GM21576 (cell line): ENCODE results near the gene CCDC192.

Source experiments
- ATAC-seq: cut with Tn5 transposase; IDR thresholded peaks from one replicate; pipeline ENCODE4 v1.9.1; 2021; ENCODE audit warnings: mild to moderate bottlenecking, moderate library complexity; ENCODE audit not compliant: unreplicated experiment

The CCDC192 gene

DNA sequence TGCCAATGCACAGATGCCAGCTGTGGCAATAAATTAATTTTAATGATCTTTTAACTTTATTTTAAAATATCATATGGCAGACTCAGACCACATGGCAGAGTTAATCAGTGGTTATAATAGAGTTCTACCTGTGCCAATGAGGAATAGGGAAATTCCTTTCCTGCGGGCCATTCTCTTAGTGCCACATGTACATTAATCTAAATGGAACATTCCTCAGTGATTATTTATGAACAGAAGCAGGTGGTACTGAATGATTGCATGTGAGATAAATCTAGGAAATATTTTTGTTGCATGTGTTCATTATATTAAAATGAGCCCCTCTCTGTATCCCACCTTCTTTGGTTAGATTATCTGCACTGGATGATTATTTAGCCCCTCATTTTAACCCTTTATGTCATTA, 102.3 kb downstream of the CCDC192 start:
- ATAC-seq = no peak

DNA sequence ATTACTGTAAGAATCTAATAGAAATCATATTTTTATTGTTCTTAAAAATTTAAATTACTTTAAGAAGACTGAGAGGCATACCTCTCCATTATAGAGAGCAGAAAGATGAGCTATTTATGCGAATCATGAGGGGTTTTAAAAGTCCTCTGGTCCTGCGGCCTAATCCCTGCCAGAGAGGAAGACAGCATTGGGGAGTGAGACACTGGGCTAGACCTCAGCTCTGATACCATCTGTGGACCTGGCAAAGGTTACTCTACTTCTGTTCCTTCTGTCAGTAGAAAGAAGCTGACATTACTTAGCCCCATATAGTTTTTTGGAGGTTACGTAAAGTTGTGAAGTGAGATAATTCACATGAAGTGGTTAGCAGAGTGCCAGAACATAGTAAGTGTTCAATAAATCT, 103.6 kb downstream of the CCDC192 start:
- ATAC-seq = no peak

DNA sequence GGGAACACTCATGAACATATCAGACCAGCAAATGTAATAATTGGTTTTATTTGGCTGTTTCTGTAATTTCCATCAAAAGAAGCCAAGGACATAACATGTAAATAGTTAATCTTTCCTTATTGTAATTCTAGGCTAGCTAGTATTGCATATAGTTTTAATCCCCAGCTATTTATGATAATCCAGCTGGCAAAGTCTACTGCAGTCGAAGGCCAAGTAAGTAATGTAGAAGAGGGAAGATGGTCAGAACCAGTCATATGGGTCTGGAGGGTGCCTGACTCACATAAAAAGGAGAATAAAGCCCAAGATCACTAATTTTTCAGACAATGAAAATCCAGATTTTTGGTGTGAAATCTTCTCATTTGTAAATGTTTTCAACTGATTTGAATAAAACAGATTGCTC, 106.3 kb downstream of the CCDC192 start:
- no peak for ATAC-seq

DNA sequence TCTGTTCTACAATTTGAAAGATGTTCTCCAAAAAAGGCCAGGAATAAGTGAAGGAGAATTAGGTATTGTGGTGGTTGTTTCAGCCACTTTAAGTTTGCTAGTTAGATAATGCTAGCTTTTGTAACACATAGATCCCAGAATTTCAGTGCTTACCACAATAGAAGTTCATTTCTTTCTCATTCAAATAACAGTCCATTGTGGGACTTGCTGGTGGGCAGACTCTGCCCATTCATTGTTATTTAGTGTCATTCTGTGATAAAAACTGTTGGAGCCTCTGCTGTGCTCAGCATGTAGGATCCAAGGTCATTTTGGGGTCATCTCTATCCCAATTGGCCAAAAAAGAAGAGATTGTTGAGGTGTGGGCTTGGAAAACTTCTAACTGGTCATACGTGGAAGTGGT, 106.8 kb downstream of the CCDC192 start:
- no peak for ATAC-seq

DNA sequence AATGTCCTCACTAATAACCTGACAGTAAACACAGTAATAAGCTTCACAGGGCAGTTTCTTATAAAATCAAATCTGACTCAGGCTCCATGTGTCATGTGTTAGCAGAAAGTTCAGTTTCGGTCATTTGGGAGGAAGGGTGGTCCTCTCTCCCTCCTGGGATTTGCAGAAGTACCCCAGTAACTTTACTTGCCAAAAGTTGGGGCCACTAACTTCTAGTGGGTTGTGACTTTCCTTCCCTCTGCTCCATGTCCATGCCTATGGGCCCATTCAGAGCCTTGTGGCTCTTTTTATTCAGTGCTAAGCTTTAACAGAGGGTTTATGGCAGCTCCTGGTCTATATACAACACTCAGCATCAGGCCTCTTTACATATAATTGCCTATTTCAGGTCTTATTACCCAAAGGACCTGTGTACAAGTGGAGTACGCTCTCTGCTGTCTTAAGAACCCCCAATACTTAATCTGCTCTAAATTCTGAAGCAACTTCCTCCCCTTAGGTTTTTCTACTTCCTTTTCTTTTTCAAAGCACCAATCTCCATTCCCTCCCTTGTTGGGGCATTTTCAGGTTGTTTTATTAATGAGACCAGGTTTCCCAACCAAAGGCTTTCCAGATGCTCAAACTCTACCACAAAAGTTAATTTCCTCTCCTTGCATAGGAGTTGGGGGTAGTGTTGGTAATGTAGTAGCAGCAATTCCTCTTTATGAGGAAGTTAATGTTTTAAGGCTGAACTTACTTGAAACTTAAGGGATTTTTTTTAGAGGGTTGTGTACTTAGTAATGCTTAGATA, 107.7 kb downstream of the CCDC192 start:
- no peak for ATAC-seq

DNA sequence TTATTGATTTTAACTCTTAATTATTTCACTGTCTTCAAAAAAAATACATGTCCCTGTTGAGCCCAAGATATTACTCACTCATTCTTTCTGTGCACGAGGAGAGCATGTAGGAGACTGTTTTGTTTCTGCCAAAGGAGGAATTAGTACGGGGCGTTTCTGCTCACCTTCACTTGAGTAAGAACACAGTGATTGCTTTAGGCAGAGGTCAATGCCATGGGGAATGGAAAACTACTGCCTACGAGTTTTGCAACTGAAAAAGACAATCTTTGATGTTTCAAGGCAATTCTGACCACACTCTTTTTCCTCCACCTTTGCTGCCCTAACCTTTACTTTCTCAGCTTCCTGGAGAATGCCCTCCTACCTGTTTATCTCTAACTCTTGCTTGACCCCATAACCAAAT, 109.4 kb downstream of the CCDC192 start:
- ATAC-seq = no peak

DNA sequence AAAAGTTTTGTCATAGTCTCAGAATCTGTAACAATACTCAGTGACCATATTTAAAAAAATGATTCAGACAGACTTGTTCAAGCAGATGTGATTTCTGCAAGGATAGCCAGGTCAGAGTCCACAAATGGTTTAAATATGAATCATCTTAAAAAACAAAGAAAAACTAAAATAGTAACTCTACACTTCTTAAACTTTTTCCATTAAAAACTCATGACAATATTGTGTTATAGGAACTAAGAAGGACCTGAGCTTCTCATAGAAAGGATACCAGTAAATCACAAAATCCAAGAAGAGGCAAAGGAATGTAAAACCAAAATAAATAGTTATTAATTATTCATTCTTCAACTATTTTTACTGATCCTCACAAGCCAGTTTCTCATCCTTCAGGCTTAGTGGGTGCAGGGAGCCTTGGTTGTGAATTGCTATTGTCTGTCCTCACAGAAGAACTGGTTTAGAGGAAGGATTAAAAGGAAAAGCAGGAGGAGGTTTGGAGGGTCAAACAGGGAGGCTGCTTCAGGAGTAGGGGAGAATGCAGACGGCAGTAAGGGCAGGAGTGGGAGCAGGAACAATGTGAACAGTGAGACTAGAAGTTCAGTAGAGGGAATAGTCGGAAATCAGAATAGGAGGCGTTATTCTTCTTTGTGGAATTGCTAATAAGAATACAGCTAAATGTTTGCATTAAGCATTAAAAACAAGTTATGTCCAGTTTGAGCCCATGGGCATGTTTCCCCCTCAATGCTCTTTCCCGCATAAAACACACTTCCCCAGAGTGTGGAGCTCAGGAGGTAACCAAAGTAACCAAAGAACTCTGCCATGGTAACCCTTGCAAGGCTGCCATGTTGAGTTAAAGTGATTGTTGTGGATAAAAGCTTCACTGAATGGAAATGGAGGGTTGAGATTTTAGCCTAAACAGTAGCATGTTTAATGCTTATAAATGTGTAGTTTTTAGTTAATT, 110.7 kb downstream of the CCDC192 start:
- ATAC-seq = no peak

DNA sequence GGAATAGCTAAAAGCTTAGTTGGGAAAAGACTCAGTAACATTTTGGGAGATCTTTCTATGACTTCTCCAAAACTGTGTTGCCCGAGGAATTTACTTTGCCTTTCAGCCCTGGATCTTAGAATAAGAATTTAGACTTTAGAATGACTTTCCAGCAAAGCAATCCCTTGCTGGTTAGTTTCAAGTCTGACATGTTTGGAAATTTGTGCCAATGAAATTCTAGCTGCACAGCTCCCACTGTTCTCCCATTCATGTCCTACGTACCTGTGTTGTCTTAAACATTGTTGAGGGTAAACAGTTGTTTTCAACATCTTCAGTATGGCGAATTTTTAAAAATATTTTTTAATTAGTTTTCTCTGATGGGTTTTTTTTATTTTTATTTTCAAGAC, 111.4 kb downstream of the CCDC192 start:
- ATAC-seq = no peak

DNA sequence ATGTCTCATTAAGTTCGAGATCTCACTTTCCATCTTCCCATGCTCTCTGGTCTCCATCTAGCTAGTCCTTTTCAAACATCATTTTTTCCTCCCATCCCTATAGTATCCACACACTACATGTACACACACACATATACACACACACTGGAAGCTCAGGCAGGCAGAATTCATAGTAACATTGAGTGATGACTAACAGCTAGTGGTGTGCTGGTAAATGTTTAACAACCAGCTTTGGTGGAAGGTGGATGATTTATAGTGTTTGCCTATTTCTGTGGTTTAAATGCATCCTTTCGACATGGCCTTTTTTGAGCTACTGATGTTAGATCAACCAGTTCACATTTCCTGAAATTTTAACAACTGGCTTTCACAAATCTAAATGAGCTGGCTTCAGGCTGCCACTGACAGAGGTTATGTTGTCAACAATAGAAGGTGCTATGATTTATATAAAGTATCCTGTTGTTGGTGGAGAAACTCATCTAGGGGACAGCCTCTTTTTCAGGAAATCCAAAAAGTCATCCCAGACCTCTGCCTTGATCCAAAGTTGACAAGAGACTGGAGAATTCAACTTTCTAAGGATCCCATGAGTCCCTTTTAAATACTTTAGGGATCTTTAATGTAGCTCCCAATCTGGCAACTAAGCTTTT, 117.8 kb downstream of the CCDC192 start:
- ATAC-seq = peak; percentile 77

DNA sequence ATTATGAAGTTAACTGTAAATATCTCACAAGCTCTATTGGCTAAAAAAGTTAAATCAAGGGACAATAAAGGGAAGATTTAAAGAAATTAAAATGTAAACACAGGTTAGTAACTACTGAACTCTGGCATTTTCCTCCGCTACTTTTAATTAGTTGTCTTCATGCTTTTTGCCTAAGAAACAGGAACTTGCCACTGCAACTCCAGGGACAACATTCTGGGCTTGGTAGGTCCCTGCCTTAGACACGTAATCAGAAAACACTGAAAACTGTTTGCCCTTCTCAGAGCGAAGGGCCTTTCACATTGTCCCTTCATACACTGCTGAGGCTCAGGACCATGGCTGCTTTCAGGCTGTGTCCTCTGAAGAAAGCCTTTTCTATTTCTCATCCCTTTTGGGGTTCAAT, 118.7 kb downstream of the CCDC192 start:
- ATAC-seq = no peak

DNA sequence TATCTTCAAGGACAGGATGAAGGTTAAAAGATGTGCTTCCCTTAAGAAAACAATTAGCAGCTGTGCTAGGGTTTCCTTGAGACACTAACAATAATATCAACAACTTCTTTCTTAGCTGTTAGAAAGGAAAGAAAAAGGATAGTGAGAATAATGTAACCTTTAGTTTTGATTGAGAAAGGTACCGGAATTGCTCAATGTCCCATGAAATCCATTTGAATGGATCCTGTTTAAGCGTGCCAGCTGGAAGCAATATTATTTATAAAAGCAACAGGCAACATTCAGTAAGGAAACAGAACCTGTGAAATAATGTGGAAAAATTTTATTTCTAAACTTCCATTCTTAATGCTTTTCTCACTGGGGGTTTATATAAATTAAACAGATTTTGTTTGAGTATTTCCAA, 120.9 kb downstream of the CCDC192 start:
- no peak for ATAC-seq

DNA sequence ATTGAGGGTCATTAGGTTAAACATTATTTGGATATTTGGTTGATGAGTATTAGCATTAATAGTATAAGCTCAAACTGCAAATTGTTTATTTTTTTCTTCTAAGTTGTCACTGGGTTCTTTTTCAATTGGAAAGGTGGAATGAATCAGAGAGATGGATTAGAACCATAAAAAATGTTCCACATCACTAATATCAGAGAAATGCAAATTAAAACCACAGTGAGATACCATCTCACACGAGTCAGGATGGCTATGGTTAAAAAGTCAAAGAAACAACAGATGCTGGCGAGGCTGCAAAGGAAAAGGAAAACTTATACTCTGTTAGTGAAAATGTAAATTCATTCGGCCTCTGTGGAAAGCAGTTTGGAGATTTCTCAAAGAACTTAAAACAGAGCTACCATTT, 122.8 kb downstream of the CCDC192 start:
- ATAC-seq = no peak

DNA sequence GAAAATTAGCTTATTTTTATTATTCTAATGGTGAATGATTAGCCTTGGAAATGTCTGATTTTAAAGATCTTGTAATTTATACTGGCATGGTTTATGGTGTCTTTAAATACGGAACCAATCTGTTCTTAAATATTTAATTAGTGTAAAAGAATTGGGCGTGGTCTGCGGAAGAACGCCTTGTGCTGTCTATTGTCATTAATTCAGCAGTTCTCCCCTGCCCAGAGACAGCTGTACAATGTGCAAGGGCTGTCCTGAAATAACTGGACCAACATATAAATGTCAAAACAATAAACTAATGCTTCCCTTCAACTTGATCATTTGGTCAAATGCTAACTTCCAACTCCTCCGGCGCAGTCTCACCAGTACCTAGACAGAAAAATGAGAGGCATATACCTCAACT, 124.3 kb downstream of the CCDC192 start:
- ATAC-seq = no peak

DNA sequence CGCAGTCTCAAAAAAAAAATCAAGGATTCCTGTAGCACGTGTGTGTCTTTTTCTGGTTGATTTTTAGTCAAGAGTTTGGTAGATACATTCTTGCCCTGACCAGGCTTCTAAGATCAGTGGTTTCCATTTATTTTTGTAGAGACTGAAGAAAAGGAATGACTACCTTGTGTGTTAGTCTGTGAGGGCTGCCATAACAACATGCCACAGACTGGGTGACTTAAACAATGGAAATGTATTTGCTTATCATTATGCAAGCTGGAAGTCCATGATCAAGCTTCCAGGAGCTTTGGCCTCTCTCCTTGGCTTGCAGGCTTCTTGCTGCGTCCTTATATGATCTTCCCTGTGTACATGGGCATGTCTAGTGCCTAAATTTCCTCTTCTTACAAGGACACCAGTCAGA, 127.0 kb downstream of the CCDC192 start:
- no peak for ATAC-seq

DNA sequence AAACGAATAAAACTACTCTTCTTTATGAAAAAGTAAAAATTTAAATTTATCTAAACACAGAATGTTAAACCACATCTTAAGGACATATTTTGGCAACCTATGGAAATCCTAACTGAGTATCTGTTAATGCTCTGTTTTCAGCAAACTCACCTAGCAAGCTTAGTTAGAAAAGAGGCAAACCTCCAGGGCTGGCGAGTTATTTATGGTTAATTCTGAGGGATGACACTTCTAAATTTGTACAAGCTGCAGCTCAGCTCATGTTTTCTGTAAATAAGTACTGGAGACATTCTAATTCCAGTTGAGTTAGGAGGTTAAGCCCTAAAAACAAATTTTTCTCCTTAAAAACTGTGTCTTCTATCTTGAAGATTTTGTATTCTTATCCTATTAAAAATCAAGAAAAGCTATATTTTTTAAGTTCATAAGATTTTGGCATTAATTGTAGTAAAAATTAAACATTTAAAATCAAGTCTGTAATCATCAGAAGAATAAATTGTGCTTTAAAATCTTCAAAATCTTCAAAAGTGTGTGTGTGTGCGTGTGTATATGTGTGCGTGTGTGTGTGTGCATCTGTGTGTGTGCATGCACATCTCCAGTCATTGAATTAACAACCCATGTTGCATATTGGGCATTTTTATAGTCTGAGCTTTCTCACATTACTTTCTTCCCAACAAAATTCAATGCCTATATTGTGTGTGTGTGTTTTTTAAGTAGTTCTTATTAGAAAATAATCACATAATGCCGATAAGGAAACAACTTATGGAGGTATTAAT, 127.8 kb downstream of the CCDC192 start:
- no peak for ATAC-seq

DNA sequence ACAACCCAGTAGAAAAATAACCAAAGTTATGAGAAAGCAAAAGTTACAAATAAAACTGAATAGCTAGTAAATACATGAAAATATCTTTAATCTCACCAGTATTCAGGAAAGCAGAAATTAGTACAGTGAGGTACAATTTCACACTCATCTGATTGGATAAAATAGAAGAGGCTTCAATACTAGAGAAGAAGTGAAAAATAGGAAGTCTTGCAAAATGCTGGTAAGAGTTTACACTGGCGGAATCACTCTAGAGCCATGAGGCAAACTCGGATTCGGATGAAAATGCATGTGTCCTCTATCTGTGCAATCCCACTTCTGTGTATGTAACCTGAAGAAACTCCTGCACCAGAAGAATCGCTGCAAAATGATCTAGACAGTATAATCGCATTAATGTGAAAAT, 128.9 kb downstream of the CCDC192 start:
- no peak for ATAC-seq

DNA sequence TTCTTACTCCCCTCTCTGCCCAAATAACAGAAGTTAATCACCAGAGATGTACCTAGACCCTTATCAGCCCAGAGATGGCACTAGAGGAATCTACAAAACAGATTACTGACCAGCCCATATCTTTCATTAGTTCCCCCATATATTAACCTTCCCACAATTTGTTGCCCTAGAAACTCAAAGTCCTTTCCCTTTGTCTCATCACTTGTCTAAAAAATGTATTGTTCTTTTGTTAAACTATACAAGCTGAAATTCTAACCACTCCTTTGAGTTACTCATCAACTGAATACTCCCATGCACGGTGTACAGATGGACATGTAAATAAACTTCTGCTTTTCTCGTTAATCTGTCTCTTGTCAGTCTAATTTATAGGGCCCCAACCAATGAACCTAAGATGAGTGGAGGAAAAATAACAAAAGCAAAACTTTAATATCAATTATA, 130.9 kb downstream of the CCDC192 start:
- no peak for ATAC-seq

DNA sequence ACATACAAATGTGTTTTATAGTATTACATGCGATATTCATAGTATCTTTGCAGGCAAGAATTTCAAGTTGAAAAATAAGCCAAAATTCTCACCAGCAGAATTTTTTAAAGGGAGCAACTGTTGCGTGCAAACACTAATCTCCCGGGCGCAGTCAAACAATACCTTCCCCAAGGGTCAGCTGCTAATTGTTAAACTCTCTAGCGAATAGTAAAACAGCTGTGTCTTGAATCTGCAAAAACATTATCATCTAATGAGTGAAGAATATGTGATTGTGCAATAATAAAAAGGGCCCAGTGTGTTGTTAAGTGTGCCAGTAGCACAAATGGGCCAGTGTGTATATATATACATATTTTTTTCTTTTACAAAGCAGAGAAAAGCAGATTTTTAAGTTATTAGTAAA, 131.4 kb downstream of the CCDC192 start:
- ATAC-seq = no peak

DNA sequence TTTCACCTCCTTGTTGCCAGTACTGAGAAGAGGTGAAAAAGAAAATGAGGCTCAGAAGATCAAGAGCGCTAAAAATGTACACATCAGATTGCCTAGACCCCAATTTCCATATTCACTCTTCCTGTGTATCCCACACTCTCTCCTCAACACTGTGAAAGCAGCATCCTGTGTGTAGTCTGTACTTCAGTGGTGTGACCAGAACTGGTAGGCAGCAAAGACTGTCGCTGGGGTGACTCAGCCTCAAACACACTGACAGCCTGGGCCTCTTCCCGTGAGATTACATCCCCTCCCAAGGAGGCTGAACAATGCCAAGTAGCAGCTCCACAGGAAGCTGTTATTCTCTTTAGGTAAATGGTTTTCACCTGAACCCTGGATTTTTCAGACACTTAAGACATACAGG, 135.5 kb downstream of the CCDC192 start:
- no peak for ATAC-seq

DNA sequence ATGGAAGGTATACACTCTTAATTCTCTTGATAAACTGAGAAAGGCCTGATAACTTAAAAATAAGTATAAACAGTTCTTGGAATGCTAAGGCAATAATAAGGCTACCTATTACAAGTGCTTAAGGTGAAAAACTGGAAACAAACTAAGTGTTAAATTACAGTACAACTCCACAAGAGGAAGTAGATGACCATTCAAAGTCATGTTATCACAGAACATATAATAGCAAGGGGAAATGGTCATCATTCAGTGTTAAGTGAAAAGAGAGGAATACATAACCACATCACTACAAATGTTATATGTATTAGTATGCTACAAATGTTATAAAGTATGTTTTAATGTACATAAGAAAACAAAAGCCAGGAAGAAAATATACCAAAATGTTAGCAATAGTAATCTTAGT, 135.9 kb downstream of the CCDC192 start:
- no peak for ATAC-seq
